Gastrocnemius medialis (tissue), 4 donors: ENCODE data around the gene IKBKE. TPM values are rescaled to one million over a fixed set of nuclear protein-coding genes. Genes with fewer than 3 reads are reported as not detected.

Experiments
- ATAC-seq, 2 donors: fragments of 150-250 bp; one replicate each; pipeline ENCODE4 v1.9.1; 2016
- DNase-seq, 2 donors: peaks; one replicate each; pipeline ENCODE4 v3.0.0-alpha.2; 2019
- H3K27ac ChIP-seq, 4 donors: fragments of 200-600 bp; sonication (generic); 1 replicate in 1 of 4; 2 replicates in 3 of 4; pipeline ENCODE4 v1.5.1; 2016 to 2018; ENCODE audit warnings: mild to moderate bottlenecking in 2 of 4, moderate library complexity in 1 of 4
- H3K27me3 ChIP-seq, 3 donors: fragments of 200-600 bp; sonication (generic) in 2 of 3; 1 replicate in 1 of 3; 2 replicates in 2 of 3; pipeline versions ENCODE4 v1.5.1 to v1.6.0; 2016 to 2019; ENCODE audit warnings: mild to moderate bottlenecking in 1 of 3, moderate library complexity in 1 of 3
- H3K36me3 ChIP-seq, 2 donors: fragments of 200-600 bp; sonication (generic) in 1 of 2; one replicate each; pipeline ENCODE4 v1.5.1; 2017 to 2018
- H3K4me1 ChIP-seq, 2 donors: fragments of 200-600 bp; sonication (generic) in 1 of 2; one replicate each; pipeline ENCODE4 v1.5.1; 2016 to 2017; ENCODE audit warnings: mild to moderate bottlenecking in 2 of 2
- H3K4me3 ChIP-seq, 4 donors: fragments of 200-600 bp; sonication (generic) in 3 of 4; 1 replicate in 1 of 4; 2 replicates in 3 of 4; pipeline ENCODE4 v1.5.1; 2016 to 2019; ENCODE audit warnings: mild to moderate bottlenecking in 2 of 4
- H3K9me3 ChIP-seq, 3 donors: fragments of 200-600 bp; sonication (generic) in 2 of 3; 1 replicate in 1 of 3; 2 replicates in 2 of 3; pipeline ENCODE4 v1.5.1; 2016 to 2019
- CTCF ChIP-seq, 5 experiments: fragments of 450-650 bp in 3 of 5; fragments of 200-600 bp in 2 of 5; sonication (generic) in 2 of 5; IDR thresholded peaks in 4 of 5; conservative IDR thresholded peaks in 1 of 5; 1 replicate in 4 of 5; 2 replicates in 1 of 5; pipeline ENCODE4 v1.5.1; 2016 to 2019; ENCODE audit warnings: antibody characterized with exemption in 5 of 5, mild to moderate bottlenecking in 3 of 5, moderate library complexity in 3 of 5
- POLR2A ChIP-seq, 2 donors: fragments of 450-650 bp; IDR thresholded peaks; one replicate each; pipeline ENCODE4 v1.6.1; 2017; ENCODE audit warnings: antibody characterized with exemption in 2 of 2, mild to moderate bottlenecking in 2 of 2, moderate library complexity in 2 of 2
- in situ Hi-C, 4 donors: fragments of 200-750 bp; cut with MboI; loops; one replicate each; pipeline versions ENCODE4 v1.15.0 to v1.8.0; 2017; ENCODE audit warnings: low sequenced_read_pairs in 4 of 4
- intact Hi-C: fragments of 100-400 bp; cut with DNase I; formaldehyde crosslinking; loops from one replicate; pipeline ENCODE4 v1.15.1; 2023; ENCODE audit warnings: low total_unique reads
- microRNA-seq, 2 donors: library from miRNA; unstranded; fragments of <30 nt; microRNA quantifications; one replicate each; pipeline ENCODE4, GENCODE V29; 2016; ENCODE audit warnings: borderline replicate concordance in 2 of 2
- total RNA-seq, 4 donors: library from RNA; depleted of rRNA; stranded (reverse); fragments of >200 nt; gene quantifications; one replicate each; pipeline versions ENCODE4 v1.1.0 to v1.2.3, GENCODE V29; 2016

Gene IKBKE
- total RNA-seq, 4 donors from 2014 or later = 0.81 to 1.1 (median 0.84) TPM; not detected in 1

- no peak for ATAC-seq
- no peak for DNase-seq
- in situ Hi-C loops (loop anchor here in 1 of 4 donors (5.0 kb wide), 1 partner anchor 42 kb away; no protein-coding TSS in a partner anchor), intact Hi-C loops (no loop called here)
- no peak overlapping the region for H3K27ac ChIP-seq
- H3K9me3 ChIP-seq = no peaks in the 10 kb centered on the region
- H3K4me3 ChIP-seq = no peak overlapping the region
- no peaks in the 10 kb centered on the region for H3K4me1 ChIP-seq
- H3K36me3 ChIP-seq = no peaks in the 10 kb centered on the region
- no peak for TF ChIP-seq CTCF (IDR thresholded peaks at IDR 0.05 in 4 of 5, conservative IDR thresholded peaks at IDR 0.05 in 1 of 5)
- no peak for TF ChIP-seq POLR2A (IDR thresholded peaks at IDR 0.05)
- H3K27me3 ChIP-seq = no peaks in the 10 kb centered on the region
Observed at GRCh38 chr1:206540044-206540780, 69.9 kb downstream of the IKBKE start.

- no peaks in the 10 kb centered on the region for H3K36me3 ChIP-seq
- H3K9me3 ChIP-seq = no peaks in the 10 kb centered on the region
- intact Hi-C loops (no loop called here), in situ Hi-C loops (loop anchor here in 1 of 4 donors (5.0 kb wide), 1 partner anchor 41 kb away; no protein-coding TSS in a partner anchor)
- H3K4me1 ChIP-seq = no peaks in the 10 kb centered on the region
- no peak for ATAC-seq
- no peaks in the 10 kb centered on the region for H3K27me3 ChIP-seq
- TF ChIP-seq CTCF (IDR thresholded peaks at IDR 0.05 in 4 of 5, conservative IDR thresholded peaks at IDR 0.05 in 1 of 5) = no peak
- TF ChIP-seq POLR2A (IDR thresholded peaks at IDR 0.05) = no peak
- H3K27ac ChIP-seq = no peak overlapping the region
- no peak overlapping the region for H3K4me3 ChIP-seq
- DNase-seq = no peak
Observed at GRCh38 chr1:206541236-206541833, 71.1 kb downstream of the IKBKE start.

- H3K36me3 ChIP-seq = no peaks in the 10 kb centered on the region
- ATAC-seq = peak; percentile 82 to 89
- in situ Hi-C loops = loop anchor here in 3 of 4 donors (5.0 kb wide), 1 partner anchor 38 kb away; no protein-coding TSS in a partner anchor
- no peaks in the 10 kb centered on the region for H3K27me3 ChIP-seq
- intact Hi-C loops = loop anchor here (1.0 to 5.0 kb wide), 2 partner anchors 39 to 52 kb away; no protein-coding TSS in a partner anchor
- H3K4me3 ChIP-seq = no peak overlapping the region
- TF ChIP-seq CTCF (IDR thresholded peaks at IDR 0.05 in 4 of 5, conservative IDR thresholded peaks at IDR 0.05 in 1 of 5) = peak; percentile 68 to 88 (median 75)
- TF ChIP-seq POLR2A (IDR thresholded peaks at IDR 0.05) = no peak
- no peaks in the 10 kb centered on the region for H3K9me3 ChIP-seq
- peak; percentile 36 to 60 for DNase-seq
- H3K4me1 ChIP-seq = no peaks in the 10 kb centered on the region
- no peak overlapping the region for H3K27ac ChIP-seq
Observed at GRCh38 chr1:206544562-206545257, 74.4 kb downstream of the IKBKE start.

- Histone ChIP-seq H3K4me3 (no peak overlapping the region), H3K27me3 (no peaks in the 10 kb centered on the region), H3K4me1 (no peaks in the 10 kb centered on the region), H3K9me3 (no peaks in the 10 kb centered on the region), H3K36me3 (no peaks in the 10 kb centered on the region), H3K27ac (no peak overlapping the region)
- ATAC-seq = no peak
- TF ChIP-seq POLR2A (IDR thresholded peaks at IDR 0.05) (no peak), CTCF (IDR thresholded peaks at IDR 0.05 in 4 of 5, conservative IDR thresholded peaks at IDR 0.05 in 1 of 5) (no peak)
- in situ Hi-C loops (loop anchor here in 2 of 4 donors (5.0 kb wide), 1 partner anchor 37 kb away; no protein-coding TSS in a partner anchor), intact Hi-C loops (loop anchor here (1.0 to 5.0 kb wide), 2 partner anchors 38 to 53 kb away; no protein-coding TSS in a partner anchor)
- no peak for DNase-seq
Observed at GRCh38 chr1:206545351-206545750, 75.1 kb downstream of the IKBKE start.

Small RNAs within 50 kb of the gene (microRNA-seq; reads per million reads assigned to microRNA genes)
- gene MIR6769B = 0 reads per million in 2 donors

Other genes with a start within 250 kb of the IKBKE start
- gene RASSF5, start 37.1 kb downstream of the IKBKE start, total RNA-seq = 10 to 100 TPM in 2 of 4 donors, 1 to 10 TPM in 2; 5.9 to 15.9 (median 9.4) TPM
- gene EIF2D, start 142.0 kb downstream of the IKBKE start, total RNA-seq = 10 to 100 TPM; 23.7 to 61.2 (median 38.6) TPM
- 1 to 10 TPM in 2 of 4 donors, under 1 TPM in 2; 0.85 to 1.8 (median 1.0) TPM for gene DYRK3, start 165.1 kb downstream of the IKBKE start, total RNA-seq
- gene MAPKAPK2, start 214.4 kb downstream of the IKBKE start, total RNA-seq = 100 to 1,000 TPM; 115 to 207 (median 140) TPM